Hindlimb muscle (tissue), 1 donor: ENCODE results near the gene FUT4. TPM values are rescaled to one million over a fixed set of nuclear protein-coding genes. Genes with fewer than 3 reads are reported as not detected.

ENCODE experiments used
- polyA plus RNA-seq: library from polyadenylated mRNA; unstranded; fragments of 120-200 nt; gene quantifications from one replicate; pipeline ENCODE4 v1.2.1, GENCODE V29; 2013; ENCODE audit not compliant: insufficient read length

The FUT4 gene
- polyA plus RNA-seq, 1 donor, result 5.8 TPM

Other genes starting within 250 kb of the FUT4 start
- gene IZUMO1R, start 239.3 kb upstream of the FUT4 start, polyA plus RNA-seq, result not detected
- 0.18 TPM for gene GPR83, start 142.5 kb upstream of the FUT4 start, polyA plus RNA-seq
- 11.5 TPM for gene MRE11, start 50.1 kb upstream of the FUT4 start, polyA plus RNA-seq
- gene ANKRD49, start 49.9 kb upstream of the FUT4 start, polyA plus RNA-seq, result 10.1 TPM
- gene C11orf97, start 31.5 kb upstream of the FUT4 start, polyA plus RNA-seq, result not detected
- 5.6 TPM for gene PIWIL4, start 23.4 kb downstream of the FUT4 start, polyA plus RNA-seq
- gene AMOTL1, start 224.4 kb downstream of the FUT4 start, polyA plus RNA-seq, result 50.6 TPM